Measurements from ENCODE around the gene HEATR5B.

- TF ChIP-seq, protein P1, sequence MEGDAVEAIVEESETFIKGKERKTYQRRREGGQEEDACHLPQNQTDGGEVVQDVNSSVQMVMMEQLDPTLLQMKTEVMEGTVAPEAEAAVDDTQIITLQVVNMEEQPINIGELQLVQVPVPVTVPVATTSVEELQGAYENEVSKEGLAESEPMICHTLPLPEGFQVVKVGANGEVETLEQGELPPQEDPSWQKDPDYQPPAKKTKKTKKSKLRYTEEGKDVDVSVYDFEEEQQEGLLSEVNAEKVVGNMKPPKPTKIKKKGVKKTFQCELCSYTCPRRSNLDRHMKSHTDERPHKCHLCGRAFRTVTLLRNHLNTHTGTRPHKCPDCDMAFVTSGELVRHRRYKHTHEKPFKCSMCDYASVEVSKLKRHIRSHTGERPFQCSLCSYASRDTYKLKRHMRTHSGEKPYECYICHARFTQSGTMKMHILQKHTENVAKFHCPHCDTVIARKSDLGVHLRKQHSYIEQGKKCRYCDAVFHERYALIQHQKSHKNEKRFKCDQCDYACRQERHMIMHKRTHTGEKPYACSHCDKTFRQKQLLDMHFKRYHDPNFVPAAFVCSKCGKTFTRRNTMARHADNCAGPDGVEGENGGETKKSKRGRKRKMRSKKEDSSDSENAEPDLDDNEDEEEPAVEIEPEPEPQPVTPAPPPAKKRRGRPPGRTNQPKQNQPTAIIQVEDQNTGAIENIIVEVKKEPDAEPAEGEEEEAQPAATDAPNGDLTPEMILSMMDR (IDR thresholded peaks at IDR 0.05 in 2 of 3, conservative IDR thresholded peaks at IDR 0.05 in 1 of 3; ENCODE audit: insufficient read depth in 2 of 3, low read depth in 1 of 3, low read length in 3 of 3) = no peak
- TF ChIP-seq ZBED1 (IDR thresholded peaks at IDR 0.05) = no peak
- TF ChIP-seq CREB1 (IDR thresholded peaks at IDR 0.05) = no peak
- no peak for TF ChIP-seq CREB1 (CRISPR knock-in tag; IDR thresholded peaks at IDR 0.05)
- TF ChIP-seq TCFL5 (CRISPR knock-in tag; conservative IDR thresholded peaks at IDR 0.05) = no peak
- TF ChIP-seq RAD21 (CRISPR knock-in tag; conservative IDR thresholded peaks at IDR 0.05 in 1 of 2, IDR thresholded peaks at IDR 0.05 in 1 of 2) = no peak
- TF ChIP-seq ZNF354B (CRISPR knock-in tag; IDR thresholded peaks at IDR 0.05) = no peak
- TF ChIP-seq ELF1 (tag; IDR thresholded peaks at IDR 0.05) = no peak
- TF ChIP-seq CEBPB (tag; IDR thresholded peaks at IDR 0.05) = no peak
- TF ChIP-seq NR3C1 (CRISPR knock-in tag; IDR thresholded peaks at IDR 0.05) = no peak
- TF ChIP-seq SMC3 (conservative IDR thresholded peaks at IDR 0.05; ENCODE audit: insufficient read depth, low read depth, low read length) = no peak
- no peak for TF ChIP-seq EP300 (IDR thresholded peaks at IDR 0.05; ENCODE audit: low read length)
- TF ChIP-seq, protein P2, sequence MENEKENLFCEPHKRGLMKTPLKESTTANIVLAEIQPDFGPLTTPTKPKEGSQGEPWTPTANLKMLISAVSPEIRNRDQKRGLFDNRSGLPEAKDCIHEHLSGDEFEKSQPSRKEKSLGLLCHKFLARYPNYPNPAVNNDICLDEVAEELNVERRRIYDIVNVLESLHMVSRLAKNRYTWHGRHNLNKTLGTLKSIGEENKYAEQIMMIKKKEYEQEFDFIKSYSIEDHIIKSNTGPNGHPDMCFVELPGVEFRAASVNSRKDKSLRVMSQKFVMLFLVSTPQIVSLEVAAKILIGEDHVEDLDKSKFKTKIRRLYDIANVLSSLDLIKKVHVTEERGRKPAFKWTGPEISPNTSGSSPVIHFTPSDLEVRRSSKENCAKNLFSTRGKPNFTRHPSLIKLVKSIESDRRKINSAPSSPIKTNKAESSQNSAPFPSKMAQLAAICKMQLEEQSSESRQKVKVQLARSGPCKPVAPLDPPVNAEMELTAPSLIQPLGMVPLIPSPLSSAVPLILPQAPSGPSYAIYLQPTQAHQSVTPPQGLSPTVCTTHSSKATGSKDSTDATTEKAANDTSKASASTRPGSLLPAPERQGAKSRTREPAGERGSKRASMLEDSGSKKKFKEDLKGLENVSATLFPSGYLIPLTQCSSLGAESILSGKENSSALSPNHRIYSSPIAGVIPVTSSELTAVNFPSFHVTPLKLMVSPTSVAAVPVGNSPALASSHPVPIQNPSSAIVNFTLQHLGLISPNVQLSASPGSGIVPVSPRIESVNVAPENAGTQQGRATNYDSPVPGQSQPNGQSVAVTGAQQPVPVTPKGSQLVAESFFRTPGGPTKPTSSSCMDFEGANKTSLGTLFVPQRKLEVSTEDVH (IDR thresholded peaks at IDR 0.05; ENCODE audit: low read depth, partially characterized antibody) = no peak
- no peak for TF ChIP-seq PHF8 (IDR thresholded peaks at IDR 0.05; ENCODE audit: borderline replicate concordance, low read length)
Measured at GRCh38 chr2:37000318-37000717, 83.9 kb downstream of the HEATR5B start.
